Peyer's patch (tissue), 4 donors: ENCODE data around the gene SLC4A2. TPM values are rescaled to one million over a fixed set of nuclear protein-coding genes. Genes with fewer than 3 reads are reported as not detected.

Source experiments
- DNase-seq, 3 donors: peaks; one replicate each; pipeline ENCODE4 v3.0.0-alpha.2; 2017 to 2019
- H3K27ac ChIP-seq, 4 donors: fragments of 200-600 bp; sonication (generic); one replicate each; pipeline ENCODE4 v1.5.1; 2016 to 2019
- H3K27me3 ChIP-seq, 2 donors: fragments of 200-600 bp; sonication (generic); one replicate each; pipeline ENCODE4 v1.5.1; 2019
- H3K36me3 ChIP-seq, 3 donors: fragments of 200-600 bp; sonication (generic); one replicate each; pipeline ENCODE4 v1.5.1; 2016 to 2019
- H3K4me1 ChIP-seq, 4 donors: fragments of 200-600 bp; sonication (generic); one replicate each; pipeline ENCODE4 v1.5.1; 2016 to 2019
- H3K4me3 ChIP-seq, 4 donors: fragments of 200-600 bp; sonication (generic); 1 replicate in 3 of 4; 2 replicates in 1 of 4; pipeline ENCODE4 v1.5.1; 2016 to 2019; ENCODE audit warnings: mild to moderate bottlenecking in 1 of 4
- H3K9me3 ChIP-seq, 4 donors: fragments of 200-600 bp; sonication (generic); one replicate each; pipeline ENCODE4 v1.5.1; 2016 to 2019; ENCODE audit warnings: mild to moderate bottlenecking in 1 of 4
- POLR2A ChIP-seq, 2 donors: fragments of 450-650 bp; IDR thresholded peaks; one replicate each; pipeline ENCODE4 v1.5.1; 2017; ENCODE audit warnings: antibody characterized with exemption in 2 of 2, mild to moderate bottlenecking in 2 of 2, moderate library complexity in 2 of 2
- total RNA-seq, 4 donors: library from RNA; depleted of rRNA; stranded (reverse); fragments of >200 nt; gene quantifications; one replicate each; pipeline ENCODE4 v1.1.0, GENCODE V29; 2016
- TF ChIP-seq, protein P1 (sequence below), 6 experiments: fragments of 450-650 bp in 4 of 6; fragments of 200-600 bp in 2 of 6; sonication (generic) in 1 of 6; IDR thresholded peaks; one replicate each; pipeline ENCODE4 v1.5.1; 2017 to 2019; ENCODE audit warnings: antibody characterized with exemption in 6 of 6, mild to moderate bottlenecking in 3 of 6, moderate library complexity in 1 of 6

SLC4A2 gene
- total RNA-seq, 4 donors from 2014 or later: 101 to 143 (median 121) TPM

GRCh38 chr7:151061213-151062110 is 2.1 kb downstream of the SLC4A2 start:
- Histone ChIP-seq H3K4me1 (peaks cover 4 to 44% (median 18%) of the 10 kb centered on the region in 4 donors), H3K9me3 (no peaks in the 10 kb centered on the region), H3K36me3 (peaks cover 0 to 26% (median 0%) of the 10 kb centered on the region in 3 donors), H3K27ac (no peak overlapping the region), H3K4me3 (peak overlapping the region in 1 of 4 donors; percentile 86), H3K27me3 (no peaks in the 10 kb centered on the region)
- no peak for DNase-seq
- TF ChIP-seq, protein P1, sequence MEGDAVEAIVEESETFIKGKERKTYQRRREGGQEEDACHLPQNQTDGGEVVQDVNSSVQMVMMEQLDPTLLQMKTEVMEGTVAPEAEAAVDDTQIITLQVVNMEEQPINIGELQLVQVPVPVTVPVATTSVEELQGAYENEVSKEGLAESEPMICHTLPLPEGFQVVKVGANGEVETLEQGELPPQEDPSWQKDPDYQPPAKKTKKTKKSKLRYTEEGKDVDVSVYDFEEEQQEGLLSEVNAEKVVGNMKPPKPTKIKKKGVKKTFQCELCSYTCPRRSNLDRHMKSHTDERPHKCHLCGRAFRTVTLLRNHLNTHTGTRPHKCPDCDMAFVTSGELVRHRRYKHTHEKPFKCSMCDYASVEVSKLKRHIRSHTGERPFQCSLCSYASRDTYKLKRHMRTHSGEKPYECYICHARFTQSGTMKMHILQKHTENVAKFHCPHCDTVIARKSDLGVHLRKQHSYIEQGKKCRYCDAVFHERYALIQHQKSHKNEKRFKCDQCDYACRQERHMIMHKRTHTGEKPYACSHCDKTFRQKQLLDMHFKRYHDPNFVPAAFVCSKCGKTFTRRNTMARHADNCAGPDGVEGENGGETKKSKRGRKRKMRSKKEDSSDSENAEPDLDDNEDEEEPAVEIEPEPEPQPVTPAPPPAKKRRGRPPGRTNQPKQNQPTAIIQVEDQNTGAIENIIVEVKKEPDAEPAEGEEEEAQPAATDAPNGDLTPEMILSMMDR (IDR thresholded peaks at IDR 0.05): no peak
- TF ChIP-seq POLR2A (IDR thresholded peaks at IDR 0.05): no peak

GRCh38 chr7:151062111-151062398 is 2.7 kb downstream of the SLC4A2 start:
- Histone ChIP-seq H3K27me3 (no peaks in the 10 kb centered on the region), H3K4me1 (peaks cover 4 to 38% (median 15%) of the 10 kb centered on the region in 4 donors), H3K36me3 (peaks cover 0 to 31% (median 0%) of the 10 kb centered on the region in 3 donors), H3K27ac (peak overlapping the region; percentile 10 to 77 (median 70)), H3K4me3 (no peak overlapping the region), H3K9me3 (no peaks in the 10 kb centered on the region)
- no peak for DNase-seq
- no peak for TF ChIP-seq POLR2A (IDR thresholded peaks at IDR 0.05)
- TF ChIP-seq, protein P1 (IDR thresholded peaks at IDR 0.05): no peak

DNA sequence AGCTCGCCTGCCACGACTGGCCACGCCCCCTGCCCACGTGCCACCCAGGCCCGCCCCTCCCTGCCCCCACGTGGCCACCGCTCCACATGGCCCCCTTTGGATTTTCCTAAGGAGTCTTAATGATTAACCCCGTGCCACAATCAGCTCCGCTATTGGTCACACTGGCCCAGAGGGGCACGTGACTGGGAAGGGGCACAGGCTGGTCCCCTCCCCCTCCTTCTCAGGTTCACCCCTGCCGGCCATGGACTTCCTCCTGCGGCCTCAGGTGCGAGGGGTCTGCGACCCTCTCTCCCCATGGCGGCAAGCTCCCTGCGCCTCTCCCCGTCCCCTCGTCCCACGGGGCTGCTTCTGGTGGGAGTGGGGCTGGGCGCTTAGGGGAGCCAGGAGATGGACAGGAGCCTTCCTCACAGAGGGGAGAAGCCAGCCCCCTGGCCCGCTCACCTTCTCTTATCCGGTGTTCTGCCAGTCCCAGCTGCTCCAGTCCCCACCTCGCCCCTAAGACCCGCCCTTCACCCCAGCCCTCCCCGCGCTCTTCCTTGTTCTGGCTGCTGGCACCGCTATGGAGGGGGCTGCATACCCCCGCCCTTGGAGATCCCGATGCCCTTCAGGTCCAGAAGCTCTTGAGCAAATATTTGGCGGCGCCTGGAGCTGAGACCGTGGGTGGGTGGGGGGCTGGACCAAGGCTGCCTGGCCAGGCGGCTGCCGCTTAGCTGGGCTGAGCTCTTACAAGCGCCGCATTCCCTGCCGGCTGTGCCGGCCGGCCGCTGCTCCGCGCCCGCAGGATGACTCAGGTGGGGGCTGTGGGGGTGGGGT is 3.2 kb downstream of the SLC4A2 start:
- Histone ChIP-seq H3K4me1 (peaks cover 4 to 36% (median 12%) of the 10 kb centered on the region in 4 donors), H3K27me3 (no peaks in the 10 kb centered on the region), H3K27ac (peak overlapping the region; percentile 25 to 77 (median 70)), H3K36me3 (peaks cover 0 to 37% (median 0%) of the 10 kb centered on the region in 3 donors), H3K9me3 (no peaks in the 10 kb centered on the region), H3K4me3 (peak overlapping the region in 3 of 4 donors; percentile 35 to 57 (median 50))
- TF ChIP-seq POLR2A (IDR thresholded peaks at IDR 0.05): peak in 1 of 2 donors; percentile 27
- TF ChIP-seq, protein P1 (IDR thresholded peaks at IDR 0.05): peak in 1 of 6 experiments; percentile 6
- DNase-seq: peak in 2 of 3 donors; percentile 88 to 94

- peak overlapping the region; percentile 25 to 77 (median 70) for H3K27ac ChIP-seq
- H3K36me3 ChIP-seq: peaks cover 0 to 43% (median 0%) of the 10 kb centered on the region in 3 donors
- no peaks in the 10 kb centered on the region for H3K9me3 ChIP-seq
- TF ChIP-seq, protein P1 (IDR thresholded peaks at IDR 0.05): no peak
- TF ChIP-seq POLR2A (IDR thresholded peaks at IDR 0.05): no peak
- H3K4me3 ChIP-seq: peak overlapping the region in 3 of 4 donors; percentile 35 to 57 (median 50)
- no peaks in the 10 kb centered on the region for H3K27me3 ChIP-seq
- peak in 1 of 3 donors; percentile 61 for DNase-seq
- H3K4me1 ChIP-seq: peaks cover 4 to 36% (median 12%) of the 10 kb centered on the region in 4 donors
These were observed 3.8 kb downstream of the SLC4A2 start for GRCh38 chr7:151063212-151063561.

- TF ChIP-seq, protein P1 (IDR thresholded peaks at IDR 0.05): no peak
- TF ChIP-seq POLR2A (IDR thresholded peaks at IDR 0.05): no peak
- Histone ChIP-seq H3K4me1 (peaks cover 4 to 26% (median 12%) of the 10 kb centered on the region in 4 donors), H3K9me3 (no peaks in the 10 kb centered on the region), H3K27me3 (no peaks in the 10 kb centered on the region), H3K27ac (no peak overlapping the region), H3K36me3 (peaks cover 0 to 54% (median 0%) of the 10 kb centered on the region in 3 donors), H3K4me3 (no peak overlapping the region)
- DNase-seq: no peak
These were observed 5.1 kb downstream of the SLC4A2 start for GRCh38 chr7:151064454-151064853.
